Skeletal muscle satellite cell (primary cell): ENCODE results near the gene WWC2.
A peak's percentile ranks its signal among the peaks of the same experiment; 100 is the strongest.

Experiments
- H3K27me3 ChIP-seq: 2 replicates; pipeline ENCODE4 v1.7.0; 2013; ENCODE audit warnings: low read length; ENCODE audit not compliant: control insufficient read depth, insufficient read depth
- H3K36me3 ChIP-seq: 2 replicates; pipeline ENCODE4 v1.7.0; 2013; ENCODE audit warnings: mild to moderate bottlenecking, control low read depth, low read length; ENCODE audit not compliant: insufficient read depth
- H3K4me1 ChIP-seq: 2 replicates; pipeline ENCODE4 v1.7.0; 2013; ENCODE audit warnings: low read length; ENCODE audit not compliant: control insufficient read depth, insufficient read depth
- H3K4me2 ChIP-seq: 2 replicates; pipeline ENCODE4 v1.7.0; 2013; ENCODE audit warnings: mild to moderate bottlenecking, low read length
- H3K4me3 ChIP-seq: 2 replicates; pipeline ENCODE4 v1.7.0; 2013; ENCODE audit warnings: low read length
- H3K9ac ChIP-seq: 2 replicates; pipeline ENCODE4 v1.7.0; 2013; ENCODE audit warnings: mild to moderate bottlenecking, low read depth, low read length, moderate library complexity
- H3K9me3 ChIP-seq: replicated peaks from 2 replicates; pipeline ENCODE4 v1.7.0; 2013; ENCODE audit warnings: mild to moderate bottlenecking, control low read depth, low read length

The WWC2 gene

GRCh38 chr4:183178201-183178600 is 79.1 kb downstream of the WWC2 start:
- Histone ChIP-seq H3K4me3 (no peak overlapping the region), H3K9me3 (no peaks in the 10 kb centered on the region), H3K36me3 (no peaks in the 10 kb centered on the region)

GRCh38 chr4:183180096-183180495 is 81.0 kb downstream of the WWC2 start:
- H3K9ac ChIP-seq = no peak overlapping the region

More at GRCh38 chr4:183178201-183178600, 79.1 kb downstream of the WWC2 start:
- Histone ChIP-seq H3K27me3 (no peaks in the 10 kb centered on the region), H3K4me2 (no peak overlapping the region), H3K9ac (no peak overlapping the region), H3K4me1 (peaks cover 36% of the 10 kb centered on the region)

DNA sequence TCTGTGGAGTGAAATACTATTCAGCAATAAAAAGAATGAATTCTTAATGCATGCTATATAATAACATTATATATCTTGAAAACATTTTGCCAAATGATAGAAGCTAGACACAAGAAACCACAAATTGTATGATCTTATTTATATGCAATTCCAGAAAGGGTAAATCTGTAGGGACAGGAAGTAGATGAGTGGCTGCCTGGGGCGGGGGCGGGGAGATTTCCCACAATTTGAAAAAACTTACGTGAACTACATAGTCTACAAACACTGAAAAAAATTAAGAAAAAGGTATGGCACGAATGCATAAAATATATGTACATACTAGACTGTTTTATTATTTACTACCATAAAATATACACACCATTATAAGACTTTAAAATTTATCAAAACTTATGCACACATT is 81.6 kb downstream of the WWC2 start:
- no peaks in the 10 kb centered on the region for H3K27me3 ChIP-seq
- H3K9ac ChIP-seq = no peak overlapping the region
- H3K36me3 ChIP-seq = no peaks in the 10 kb centered on the region
- peaks cover 26% of the 10 kb centered on the region for H3K4me1 ChIP-seq
- no peak overlapping the region for H3K4me2 ChIP-seq
- H3K4me3 ChIP-seq = no peak overlapping the region
- no peaks in the 10 kb centered on the region for H3K9me3 ChIP-seq

More at GRCh38 chr4:183180096-183180495, 81.0 kb downstream of the WWC2 start:
- H3K4me2 ChIP-seq = no peak overlapping the region
- H3K36me3 ChIP-seq = no peaks in the 10 kb centered on the region
- no peaks in the 10 kb centered on the region for H3K27me3 ChIP-seq
- no peak overlapping the region for H3K4me3 ChIP-seq
- peaks cover 31% of the 10 kb centered on the region for H3K4me1 ChIP-seq
- no peaks in the 10 kb centered on the region for H3K9me3 ChIP-seq

DNA sequence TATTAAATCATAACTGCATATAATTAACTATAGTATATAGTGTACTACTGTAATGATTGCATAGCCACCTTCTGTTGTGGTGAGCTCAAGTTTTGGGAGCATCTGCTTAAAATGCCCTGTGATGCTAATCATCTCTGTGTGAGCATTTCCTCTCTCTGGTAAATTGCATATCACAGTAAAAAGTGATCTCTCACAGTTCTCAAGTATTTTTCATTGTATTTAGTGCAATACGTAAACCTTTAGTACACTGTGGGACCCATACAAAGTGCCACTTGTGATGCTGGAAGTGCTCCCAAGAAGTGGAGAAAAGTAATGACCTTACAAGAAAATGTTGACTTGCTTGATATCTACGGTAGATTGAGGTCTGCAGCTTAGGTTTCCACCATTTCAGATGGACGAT is 82.0 kb downstream of the WWC2 start:
- no peaks in the 10 kb centered on the region for H3K27me3 ChIP-seq
- H3K4me1 ChIP-seq = peaks cover 22% of the 10 kb centered on the region
- H3K9ac ChIP-seq = no peak overlapping the region
- H3K36me3 ChIP-seq = no peaks in the 10 kb centered on the region
- H3K9me3 ChIP-seq = no peaks in the 10 kb centered on the region
- no peak overlapping the region for H3K4me2 ChIP-seq
- no peak overlapping the region for H3K4me3 ChIP-seq

- H3K9me3 ChIP-seq = no peaks in the 10 kb centered on the region
- no peak overlapping the region for H3K4me3 ChIP-seq
- H3K27me3 ChIP-seq = no peaks in the 10 kb centered on the region
- peak overlapping the region; percentile 18 for H3K4me2 ChIP-seq
- peaks cover 13% of the 10 kb centered on the region for H3K4me1 ChIP-seq
- no peak overlapping the region for H3K9ac ChIP-seq
- no peaks in the 10 kb centered on the region for H3K36me3 ChIP-seq
These were observed 84.0 kb downstream of the WWC2 start for GRCh38 chr4:183182873-183183725.

DNA sequence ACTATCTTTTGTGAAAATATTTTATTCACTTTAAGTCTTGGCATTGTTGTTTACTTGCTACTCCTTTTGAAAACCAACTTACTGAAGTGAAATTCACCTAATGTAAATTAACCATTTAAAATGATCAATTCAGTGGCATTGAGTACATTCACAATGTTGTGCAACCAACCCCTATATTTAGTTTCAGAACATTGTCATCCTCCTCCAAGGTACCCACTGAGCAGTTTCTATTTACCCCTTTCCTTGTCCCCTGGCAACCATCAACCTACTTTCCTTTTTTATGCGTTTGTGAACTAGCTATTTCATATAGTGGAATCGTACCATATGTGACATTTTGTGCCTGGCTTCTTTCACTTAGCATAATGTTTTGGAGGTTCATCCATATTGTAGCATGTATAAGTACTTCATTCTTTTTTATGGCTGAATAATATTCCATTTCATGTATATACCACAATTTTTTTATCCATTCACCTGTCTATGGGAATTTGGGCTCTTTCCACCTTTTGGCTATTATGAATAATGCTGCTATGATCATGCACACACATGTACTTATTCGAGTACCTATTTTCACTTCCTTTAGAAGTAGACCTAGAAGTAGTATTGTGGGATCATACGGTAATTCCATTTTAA is 85.0 kb downstream of the WWC2 start:
- Histone ChIP-seq H3K9me3 (no peaks in the 10 kb centered on the region), H3K36me3 (no peaks in the 10 kb centered on the region), H3K4me3 (no peak overlapping the region), H3K4me2 (no peak overlapping the region), H3K4me1 (peaks cover 13% of the 10 kb centered on the region), H3K9ac (no peak overlapping the region), H3K27me3 (no peaks in the 10 kb centered on the region)

DNA sequence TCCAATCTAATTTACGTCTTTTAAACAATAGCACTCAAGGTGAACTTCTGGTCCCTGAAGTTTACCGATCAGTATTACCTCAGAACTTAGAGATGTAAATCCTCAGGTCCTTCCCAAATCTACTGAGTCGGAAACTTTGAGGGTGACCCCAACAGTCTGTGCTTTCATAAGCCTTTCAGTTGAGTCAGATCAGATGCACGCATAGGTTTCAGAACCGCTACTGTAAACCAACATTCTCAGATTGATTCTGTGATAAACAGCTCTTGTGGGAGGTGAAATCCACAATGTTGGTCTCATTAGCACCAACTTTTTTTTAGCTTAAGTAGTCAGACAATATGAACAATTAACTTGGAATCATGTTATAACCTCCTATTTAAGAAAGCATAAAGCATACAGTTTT is 86.0 kb downstream of the WWC2 start:
- H3K4me3 ChIP-seq = no peak overlapping the region
- H3K9ac ChIP-seq = no peak overlapping the region
- H3K36me3 ChIP-seq = no peaks in the 10 kb centered on the region
- no peak overlapping the region for H3K4me2 ChIP-seq
- H3K27me3 ChIP-seq = no peaks in the 10 kb centered on the region
- peaks cover 13% of the 10 kb centered on the region for H3K4me1 ChIP-seq
- no peaks in the 10 kb centered on the region for H3K9me3 ChIP-seq

DNA sequence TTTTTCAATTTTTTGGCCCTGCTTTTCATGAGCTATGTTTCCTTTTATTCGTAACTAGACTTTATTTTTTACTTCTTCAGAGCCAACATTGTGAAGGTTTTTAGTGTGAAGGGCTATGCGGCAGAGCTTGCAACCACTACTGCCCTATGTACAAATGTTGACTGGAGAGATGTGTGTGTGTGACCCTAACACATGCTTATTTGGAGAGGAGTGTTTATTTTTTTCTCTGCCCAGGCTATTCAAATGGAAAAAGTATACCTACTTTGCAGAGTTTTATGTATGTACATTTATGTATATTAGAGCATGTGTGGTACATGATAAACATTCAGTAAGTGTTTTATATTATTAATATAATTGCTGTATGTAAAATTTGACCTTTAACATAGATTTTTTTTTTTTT is 86.5 kb downstream of the WWC2 start:
- Histone ChIP-seq H3K36me3 (no peaks in the 10 kb centered on the region), H3K27me3 (no peaks in the 10 kb centered on the region), H3K4me3 (no peak overlapping the region), H3K9ac (no peak overlapping the region), H3K9me3 (no peaks in the 10 kb centered on the region), H3K4me2 (no peak overlapping the region), H3K4me1 (peaks cover 13% of the 10 kb centered on the region)

- H3K36me3 ChIP-seq = no peaks in the 10 kb centered on the region
These were observed 87.8 kb downstream of the WWC2 start for GRCh38 chr4:183186813-183187212.

DNA sequence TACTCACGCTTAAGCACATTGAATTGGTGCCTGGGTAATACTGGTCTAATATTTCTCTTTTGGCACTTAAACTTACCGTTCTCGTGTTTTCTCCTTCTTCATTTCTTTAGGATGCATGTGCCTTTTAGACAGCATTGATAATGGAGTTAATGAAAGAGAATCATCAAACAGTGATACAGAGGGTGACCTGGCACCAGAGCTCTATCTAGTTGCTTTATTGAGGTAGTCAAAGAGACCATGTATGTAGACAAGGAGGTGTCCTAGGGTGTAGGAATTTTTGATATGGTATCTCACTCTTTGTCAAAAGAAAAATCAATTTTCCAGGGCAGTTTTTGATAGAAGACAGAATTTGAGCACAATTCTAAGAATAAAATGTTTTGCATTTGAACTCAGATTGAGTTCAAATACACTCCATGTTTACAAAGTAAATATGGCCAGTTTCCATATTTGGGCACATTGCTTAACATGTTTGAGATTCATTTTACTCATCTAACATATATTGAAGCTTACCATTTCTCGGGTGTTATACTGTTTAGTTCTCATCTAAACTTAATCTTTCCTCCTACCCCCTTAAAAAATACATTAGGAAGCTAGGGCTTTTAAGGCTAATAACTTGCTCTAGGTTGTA is 92.0 kb downstream of the WWC2 start:
- H3K9ac ChIP-seq = no peak overlapping the region
- no peak overlapping the region for H3K4me2 ChIP-seq
- peaks cover 4% of the 10 kb centered on the region for H3K4me1 ChIP-seq
- H3K27me3 ChIP-seq = no peaks in the 10 kb centered on the region
- no peak overlapping the region for H3K4me3 ChIP-seq
- H3K9me3 ChIP-seq = no peaks in the 10 kb centered on the region
- H3K36me3 ChIP-seq = peaks cover 8% of the 10 kb centered on the region

More at GRCh38 chr4:183186813-183187212, 87.8 kb downstream of the WWC2 start:
- Histone ChIP-seq H3K4me3 (no peak overlapping the region), H3K4me2 (no peak overlapping the region), H3K4me1 (peaks cover 13% of the 10 kb centered on the region), H3K27me3 (no peaks in the 10 kb centered on the region), H3K9me3 (no peaks in the 10 kb centered on the region), H3K9ac (no peak overlapping the region)

- Histone ChIP-seq H3K4me1 (peaks cover 4% of the 10 kb centered on the region), H3K27me3 (no peaks in the 10 kb centered on the region), H3K4me3 (no peak overlapping the region)
These were observed 92.6 kb downstream of the WWC2 start for GRCh38 chr4:183191630-183192029.

More at GRCh38 chr4:183191630-183192029, 92.6 kb downstream of the WWC2 start:
- H3K9ac ChIP-seq = no peak overlapping the region
- H3K9me3 ChIP-seq = no peaks in the 10 kb centered on the region
- peaks cover 8% of the 10 kb centered on the region for H3K36me3 ChIP-seq
- H3K4me2 ChIP-seq = no peak overlapping the region
